Hypothalamus (tissue), 51 donors: ENCODE measurements around the gene IL36B.

Source experiments
- DNase-seq, 51 donors: peaks; one replicate each; lab custom pipeline; 2025; lab: John Stamatoyannopoulos, UW

Gene IL36B

GRCh38 chr2:113057117-113057516 lies 4.5 kb upstream of the IL36B start:
- DNase-seq, result no peak

DNA sequence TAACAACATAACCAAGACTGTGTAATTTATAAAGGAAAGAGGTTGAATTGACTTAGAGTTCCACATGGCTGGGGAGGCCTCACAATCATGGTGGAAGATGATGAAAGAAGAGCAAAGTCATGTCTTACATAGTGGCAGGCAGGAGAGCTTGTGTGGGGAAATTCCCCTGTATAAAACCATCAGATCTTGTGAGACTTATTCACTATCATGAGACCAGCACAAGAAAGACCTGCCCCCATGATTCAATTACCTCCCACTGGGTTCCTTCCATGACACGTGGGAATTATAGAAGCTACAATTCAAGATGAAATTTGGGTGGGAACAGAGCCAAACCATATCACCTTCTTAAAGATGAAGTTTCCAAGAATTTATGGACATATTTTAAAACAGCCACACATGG lies 3.9 kb upstream of the IL36B start:
- no peak for DNase-seq

DNA sequence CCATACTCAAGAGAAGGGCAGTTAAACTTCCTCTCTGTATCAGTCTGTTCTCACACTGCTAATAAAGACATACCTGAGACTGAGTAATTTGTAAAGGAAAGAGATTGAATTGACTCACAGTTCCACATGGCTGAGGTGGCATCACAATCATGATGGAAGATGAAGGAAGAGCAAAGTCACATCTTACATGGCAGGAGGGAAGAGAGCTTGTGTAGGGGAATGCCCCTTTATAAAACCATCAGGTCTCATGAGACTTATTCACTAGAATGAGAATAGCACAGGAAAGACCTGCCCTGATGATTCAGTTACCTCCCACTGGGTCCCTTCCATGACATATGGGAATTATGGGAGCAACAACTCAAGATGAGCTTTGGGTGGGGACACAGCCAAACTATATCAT lies 1.4 kb upstream of the IL36B start:
- no peak for DNase-seq

GRCh38 chr2:113053666-113054065 lies 999 bp upstream of the IL36B start:
- no peak for DNase-seq

DNA sequence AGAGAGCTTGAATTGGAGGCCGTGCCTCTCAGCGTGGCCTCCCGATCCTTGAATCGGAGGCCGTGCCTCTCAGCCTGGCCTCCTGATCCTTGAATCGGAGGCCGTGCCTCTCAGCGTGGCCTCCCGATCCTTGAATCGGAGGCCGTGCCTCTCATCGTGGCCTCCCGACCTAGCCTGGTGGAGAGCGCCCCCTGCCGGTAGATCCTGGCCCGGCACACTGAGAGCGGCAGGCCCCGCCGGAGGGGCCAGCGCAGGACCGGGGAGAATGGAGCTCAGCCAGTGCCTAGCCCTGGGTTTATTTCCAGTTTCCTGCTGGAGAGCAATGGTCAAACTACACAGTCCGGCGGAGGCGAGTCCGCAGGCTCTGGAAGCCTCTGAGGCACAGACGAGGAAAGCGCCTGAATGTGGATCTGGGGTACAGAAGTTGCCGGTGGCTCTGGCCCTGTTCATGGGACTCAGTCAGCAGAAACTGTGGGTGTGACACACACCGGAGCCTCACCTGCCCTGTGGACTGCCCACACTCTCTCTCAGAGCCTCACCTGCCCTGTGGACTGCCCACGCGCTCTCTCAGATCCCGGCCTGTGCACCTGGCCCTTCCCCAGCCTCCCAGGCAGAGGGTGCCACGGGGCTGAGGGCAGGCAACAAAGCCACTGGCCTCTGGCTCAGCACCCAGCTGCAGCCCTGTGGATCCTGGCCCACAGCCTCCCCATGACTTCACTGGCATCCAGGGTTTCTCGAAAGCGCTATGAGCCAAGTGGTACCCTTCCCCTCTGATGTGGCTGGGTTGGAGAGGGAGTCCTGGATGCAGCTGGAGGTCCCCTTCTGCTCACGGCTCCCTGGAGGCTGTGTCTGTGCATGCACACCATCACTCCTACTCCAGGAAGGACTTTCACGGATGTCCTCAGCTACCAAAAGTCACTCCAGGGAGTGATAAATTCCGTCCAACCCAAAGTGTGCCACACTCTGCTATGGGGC lies 1.5 kb downstream of the IL36B start:
- no peak for DNase-seq

DNA sequence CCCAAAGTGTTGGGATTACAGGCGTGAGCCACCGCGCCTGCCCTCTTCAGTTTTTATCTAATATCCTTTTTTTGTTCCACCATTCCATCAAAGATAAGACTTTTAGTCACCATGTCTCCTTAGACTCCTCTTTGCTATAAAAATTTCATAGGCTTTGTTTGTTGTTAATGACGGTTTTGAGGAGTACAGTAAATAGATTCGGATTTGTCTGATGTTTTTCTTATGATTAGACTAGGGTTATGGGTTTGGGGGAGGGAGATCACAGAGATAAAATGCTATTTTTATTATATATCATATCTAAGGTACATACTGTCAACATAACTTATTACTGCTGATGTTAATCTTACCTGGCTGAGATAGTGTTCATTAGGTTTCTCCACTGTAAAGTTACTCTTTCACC lies 6.2 kb downstream of the IL36B start:
- DNase-seq, result no peak

- no peak for DNase-seq
Observed at GRCh38 chr2:113041871-113042270, 10.8 kb downstream of the IL36B start.

GRCh38 chr2:113039719-113040118 lies 12.9 kb downstream of the IL36B start:
- DNase-seq, result no peak

DNA sequence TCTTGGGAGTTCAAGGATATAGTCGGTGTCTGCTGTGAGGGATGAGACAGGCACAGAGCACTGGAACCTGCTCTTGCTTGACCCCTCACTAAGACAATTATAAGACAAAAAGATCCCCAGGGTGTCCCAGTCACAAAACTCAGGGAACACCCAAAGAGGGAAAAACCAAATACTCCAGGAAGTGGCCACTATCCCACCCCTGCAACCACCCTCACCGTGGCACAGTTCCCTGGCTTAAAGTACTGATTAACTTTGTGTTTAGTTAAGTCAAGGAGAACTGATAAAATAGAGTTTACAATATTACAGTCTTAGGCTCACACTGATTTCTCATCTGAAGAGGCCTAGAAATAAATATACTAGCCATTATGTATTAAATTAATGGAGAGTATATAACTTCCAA lies 13.5 kb downstream of the IL36B start:
- no peak for DNase-seq

GRCh38 chr2:113038291-113038690 lies 14.4 kb downstream of the IL36B start:
- DNase-seq, result no peak

- DNase-seq, result no peak
Observed at GRCh38 chr2:113036763-113037162, 15.9 kb downstream of the IL36B start.

DNA sequence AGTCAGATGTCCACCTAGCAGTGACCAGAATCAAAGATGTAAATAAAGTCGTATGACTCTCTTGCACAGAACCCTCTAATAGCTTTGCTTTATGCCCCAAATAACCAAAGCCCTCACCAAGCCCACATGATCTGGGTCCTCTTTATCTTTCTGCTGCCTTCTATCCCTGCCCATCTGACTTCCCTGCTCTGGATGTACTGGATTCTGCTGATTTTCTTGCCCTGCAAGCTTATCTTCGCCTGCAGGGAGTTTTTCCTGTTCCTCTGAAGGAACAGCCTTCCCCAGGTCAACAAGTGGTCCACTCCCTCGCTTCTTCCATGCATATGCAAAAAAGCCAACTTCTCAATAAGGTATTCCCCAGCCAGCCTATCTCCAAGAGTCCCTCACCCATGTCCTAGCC lies 18.7 kb downstream of the IL36B start:
- no peak for DNase-seq

GRCh38 chr2:113032737-113033136 lies 19.9 kb downstream of the IL36B start:
- no peak for DNase-seq

- no peak for DNase-seq
Observed at GRCh38 chr2:113028112-113028511, 24.6 kb downstream of the IL36B start.

DNA sequence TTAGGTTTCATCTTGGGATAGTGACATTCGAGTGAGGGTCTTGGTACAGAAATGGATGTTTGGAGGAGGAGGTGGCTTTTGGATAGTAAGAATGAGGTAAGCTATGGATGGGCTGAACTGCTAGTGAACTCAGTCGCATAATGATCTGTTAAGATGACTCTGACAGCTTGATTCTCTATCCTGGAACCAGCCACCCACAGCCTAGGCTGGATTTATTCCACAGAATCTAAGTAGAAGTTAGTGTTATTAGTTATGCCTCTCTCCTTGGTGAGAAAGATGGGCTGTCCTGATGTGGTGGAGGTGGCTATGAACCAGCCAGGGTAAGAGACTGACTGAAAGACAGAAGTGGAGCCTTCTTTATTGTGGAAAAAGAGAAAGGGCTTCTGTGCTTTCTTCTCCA lies 25.0 kb downstream of the IL36B start:
- no peak for DNase-seq

DNA sequence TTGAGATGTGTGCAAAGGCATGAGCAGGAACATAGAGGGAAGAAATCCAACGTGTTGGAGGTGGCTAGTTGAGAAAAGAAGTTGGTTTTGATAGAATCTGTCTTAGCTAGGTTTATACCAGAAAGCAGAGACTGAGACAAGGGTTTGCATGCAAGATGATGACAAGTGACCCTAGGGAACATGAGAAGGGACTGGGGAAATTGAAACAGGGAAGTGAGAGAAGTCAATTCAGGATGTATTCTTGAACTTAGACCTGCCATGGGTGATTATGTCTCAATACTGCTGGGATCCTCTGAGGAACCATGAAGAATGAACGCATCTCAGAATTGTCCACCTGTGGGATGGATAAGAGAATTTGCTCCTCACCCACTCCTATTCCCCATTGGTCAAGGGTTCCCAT lies 26.9 kb downstream of the IL36B start:
- DNase-seq, result no peak

GRCh38 chr2:113024764-113025163 lies 27.9 kb downstream of the IL36B start:
- DNase-seq, result no peak

DNA sequence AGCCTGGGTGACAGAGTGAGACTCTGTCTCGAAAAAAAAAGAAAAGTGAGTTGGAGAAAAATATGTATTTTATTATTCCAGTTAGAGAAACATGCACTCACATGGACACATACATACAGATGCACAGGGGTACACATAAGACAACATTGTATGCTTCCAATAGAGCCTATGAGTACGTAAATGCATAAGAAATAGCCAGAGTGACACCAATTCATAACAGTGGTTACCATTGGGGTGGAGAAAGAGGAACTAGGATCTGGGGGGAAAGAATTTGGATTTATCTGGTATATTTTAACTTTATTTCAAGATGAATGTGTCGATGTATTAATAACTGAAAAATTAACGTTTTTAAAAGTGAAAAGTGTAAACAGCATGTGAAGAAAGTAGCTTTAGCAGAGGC lies 31.4 kb downstream of the IL36B start:
- DNase-seq, result no peak

DNA sequence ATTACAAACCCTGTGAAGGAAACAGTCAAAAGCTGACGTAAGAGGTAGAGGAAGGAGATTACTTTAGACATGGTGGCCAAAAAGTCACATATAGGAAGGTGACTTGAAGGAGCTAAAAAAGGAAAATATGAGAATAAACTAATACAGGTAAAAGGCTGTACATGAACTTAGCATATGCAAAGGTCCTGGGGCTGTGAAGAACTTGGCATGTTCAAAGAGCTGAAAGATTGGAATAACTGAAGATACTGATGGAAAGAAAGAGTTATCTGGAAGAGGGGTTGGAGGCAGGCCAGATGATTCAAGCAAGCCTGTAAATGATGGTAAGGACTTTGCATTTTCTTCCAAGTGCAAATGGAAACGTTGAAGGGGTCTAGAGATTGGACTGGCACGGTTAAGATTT lies 34.2 kb downstream of the IL36B start:
- DNase-seq, result no peak

GRCh38 chr2:113015655-113016054 lies 37.0 kb downstream of the IL36B start:
- DNase-seq, result no peak

DNA sequence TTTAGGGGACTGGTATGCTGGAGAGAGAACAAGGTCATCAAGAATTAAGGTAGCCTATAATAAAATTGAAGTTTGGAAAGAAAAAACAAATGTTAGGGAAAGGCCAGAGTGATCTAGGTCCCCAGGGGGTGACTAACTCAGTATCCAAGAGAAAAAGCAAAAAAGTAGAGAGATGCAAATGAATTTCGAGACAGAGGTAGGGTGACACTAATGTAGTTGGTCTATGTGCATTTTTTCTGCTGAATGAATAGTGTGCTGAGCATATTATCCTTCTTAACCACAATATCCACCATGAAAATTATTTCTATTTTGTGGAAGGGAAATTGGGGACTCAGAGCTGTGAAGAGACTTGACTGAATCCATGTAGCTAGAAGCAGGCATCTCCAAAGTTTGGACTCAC lies 37.6 kb downstream of the IL36B start:
- no peak for DNase-seq

GRCh38 chr2:113014067-113014466 lies 38.6 kb downstream of the IL36B start:
- no peak for DNase-seq

DNA sequence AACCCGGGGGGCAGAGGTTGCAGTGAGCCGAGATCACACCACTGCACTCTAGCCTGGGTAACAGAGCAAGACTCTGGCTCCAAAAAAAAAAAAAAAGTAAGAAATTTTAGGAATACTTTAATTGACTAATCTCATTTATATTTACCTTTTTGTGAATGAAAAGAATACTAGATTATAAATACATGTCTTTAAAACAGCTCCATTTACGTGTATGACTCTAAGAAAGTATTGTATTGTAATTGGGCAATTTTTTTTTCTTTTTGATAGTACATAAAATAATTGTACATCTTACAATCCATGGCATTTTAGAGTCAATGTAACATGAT lies 39.4 kb downstream of the IL36B start:
- DNase-seq, result no peak
